ENCODE results near the gene HSF5. TPM values are rescaled to one million over a fixed set of nuclear protein-coding genes. Genes with fewer than 3 reads are reported as not detected.

Gene HSF5
- total and polyA plus RNA-seq, 2 donors (not counting 1 experiment from before 2014, with no cell fraction given), result 2.2 to 5.1 TPM

DNA sequence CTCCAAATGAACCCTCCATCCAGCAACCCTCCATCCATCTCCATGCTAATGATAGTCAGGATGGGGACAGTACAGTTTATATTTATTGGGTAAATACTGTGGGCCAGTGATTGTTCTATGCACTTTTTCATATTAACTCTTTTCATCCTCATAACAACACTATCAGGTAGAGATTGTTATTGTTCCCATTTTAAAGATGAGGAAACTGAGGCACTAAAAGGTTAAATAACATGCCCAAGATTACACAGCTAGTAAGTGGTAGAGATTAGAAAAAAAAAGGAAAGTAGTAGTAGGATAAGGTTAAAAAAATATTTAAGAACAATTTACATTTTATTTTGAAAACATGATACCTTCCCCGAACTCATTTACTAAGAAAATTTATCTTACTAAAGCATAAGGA, 114.3 kb downstream of the HSF5 start:
- no CpG with 5 or more reads among the region's 1 CpG for WGBS (ENCODE audit: insufficient coverage)

DNA sequence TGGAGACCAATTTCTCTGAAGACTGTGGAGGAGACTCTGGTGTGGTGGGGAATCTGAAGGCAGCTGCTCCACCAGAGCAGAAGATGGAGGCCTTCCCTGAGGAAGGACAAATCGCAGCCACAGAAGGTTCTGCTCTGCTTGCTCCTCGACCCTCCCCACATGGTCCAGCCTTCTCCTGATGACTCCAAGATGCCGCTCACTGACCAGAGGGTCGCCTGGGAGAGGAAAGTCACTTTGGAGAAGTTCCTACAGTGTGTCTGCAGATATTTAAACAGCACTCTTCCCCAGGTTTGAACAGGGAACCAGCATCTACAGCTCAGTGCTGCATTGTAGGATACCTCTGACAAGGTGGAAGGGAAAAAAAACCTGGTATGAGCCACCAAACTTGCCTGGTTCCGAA, 115.2 kb downstream of the HSF5 start:
- no peak for DNase-seq
- Histone ChIP-seq H3K27ac (ENCODE audit: low read length in 2 of 2) (no peak overlapping the region), H3K9ac (ENCODE audit: low read length) (no peak overlapping the region), H3K9me3 (ENCODE audit: control extremely low read depth in 1 of 3, control insufficient read depth in 2 of 3, insufficient read depth in 1 of 3, low read length in 2 of 3) (no peaks in the 10 kb centered on the region), H3K4me2 (replicated peaks; ENCODE audit: low read depth, low read length, poor library complexity, severe bottlenecking) (no peak overlapping the region), H4K20me1 (ENCODE audit: control insufficient read depth, insufficient read depth, low read length, poor library complexity, severe bottlenecking) (no peaks in the 10 kb centered on the region), H3K27me3 (replicated peaks in 1 of 4; ENCODE audit: control extremely low read depth in 1 of 4, control insufficient read depth in 3 of 4, insufficient read depth in 4 of 4, low read length in 3 of 4) (no peaks in the 10 kb centered on the region), H3K36me3 (replicated peaks in 1 of 2; ENCODE audit: control extremely low read depth in 1 of 2, control insufficient read depth in 1 of 2, extremely low read depth in 1 of 2, insufficient read depth in 2 of 2, low read length in 1 of 2) (no peaks in the 10 kb centered on the region), H3K79me2 (ENCODE audit: control insufficient read depth, insufficient read depth, low read length) (no peaks in the 10 kb centered on the region), H3K4me3 (ENCODE audit: control extremely low read depth in 1 of 5, extremely low read depth in 1 of 5, insufficient read depth in 1 of 5, low read depth in 2 of 5, low read length in 4 of 5) (no peak overlapping the region), H3K4me1 (ENCODE audit: control insufficient read depth in 2 of 2, insufficient read depth in 2 of 2, low read length in 2 of 2) (peaks cover 15 to 30% of the 10 kb centered on the region in 2 donors), H2AFZ (ENCODE audit: insufficient read depth, low read depth, low read length, poor library complexity, severe bottlenecking) (no peak overlapping the region)
- Mint-ChIP-seq H3K27ac (no peak overlapping the region), H3K9me3 (ENCODE audit: insufficient read depth) (no peaks in the 10 kb centered on the region), H3K4me3 (no peak overlapping the region), H3K27me3 (no peaks in the 10 kb centered on the region), H3K4me1 (peaks cover 29% of the 10 kb centered on the region)
- POLR2A ChIA-PET, result interaction anchor here (0.6 kb wide), 1 partner anchor 9 kb away, joined by 3 read pairs; no protein-coding TSS in a partner anchor
- intact Hi-C loops (cut with micrococcal nuclease), result no loop called here
- no peak for ATAC-seq (ENCODE audit: low read depth)
- 95% methylated on average over 3 of the region's 5 CpGs for WGBS (ENCODE audit: insufficient coverage)
- CTCF ChIA-PET, result interaction anchor here (1.1 to 9.3 kb wide), 2 partner anchors 40 to 56 kb away, joined by 3 to 65 read pairs; no protein-coding TSS in a partner anchor
- TF ChIP-seq, protein P1, sequence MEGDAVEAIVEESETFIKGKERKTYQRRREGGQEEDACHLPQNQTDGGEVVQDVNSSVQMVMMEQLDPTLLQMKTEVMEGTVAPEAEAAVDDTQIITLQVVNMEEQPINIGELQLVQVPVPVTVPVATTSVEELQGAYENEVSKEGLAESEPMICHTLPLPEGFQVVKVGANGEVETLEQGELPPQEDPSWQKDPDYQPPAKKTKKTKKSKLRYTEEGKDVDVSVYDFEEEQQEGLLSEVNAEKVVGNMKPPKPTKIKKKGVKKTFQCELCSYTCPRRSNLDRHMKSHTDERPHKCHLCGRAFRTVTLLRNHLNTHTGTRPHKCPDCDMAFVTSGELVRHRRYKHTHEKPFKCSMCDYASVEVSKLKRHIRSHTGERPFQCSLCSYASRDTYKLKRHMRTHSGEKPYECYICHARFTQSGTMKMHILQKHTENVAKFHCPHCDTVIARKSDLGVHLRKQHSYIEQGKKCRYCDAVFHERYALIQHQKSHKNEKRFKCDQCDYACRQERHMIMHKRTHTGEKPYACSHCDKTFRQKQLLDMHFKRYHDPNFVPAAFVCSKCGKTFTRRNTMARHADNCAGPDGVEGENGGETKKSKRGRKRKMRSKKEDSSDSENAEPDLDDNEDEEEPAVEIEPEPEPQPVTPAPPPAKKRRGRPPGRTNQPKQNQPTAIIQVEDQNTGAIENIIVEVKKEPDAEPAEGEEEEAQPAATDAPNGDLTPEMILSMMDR (IDR thresholded peaks at IDR 0.05), result no peak
- no peak for TF ChIP-seq EZH2 (IDR thresholded peaks at IDR 0.05; ENCODE audit: borderline replicate concordance, insufficient read depth, low read depth, low read length, poor library complexity, severe bottlenecking)

More for the DNA sequence above, 114.3 kb downstream of the HSF5 start:
- no peak overlapping the region for H3K4me2 ChIP-seq (replicated peaks; ENCODE audit: low read depth, low read length, poor library complexity, severe bottlenecking)
- peaks cover 13 to 26% of the 10 kb centered on the region in 2 donors for H3K4me1 ChIP-seq (ENCODE audit: control insufficient read depth in 2 of 2, insufficient read depth in 2 of 2, low read length in 2 of 2)
- Mint-ChIP-seq H3K4me3 (no peak overlapping the region), H3K27ac (no peak overlapping the region), H3K27me3 (no peaks in the 10 kb centered on the region), H3K4me1 (peaks cover 26% of the 10 kb centered on the region), H3K9me3 (ENCODE audit: insufficient read depth) (no peaks in the 10 kb centered on the region)
- H3K27ac ChIP-seq (ENCODE audit: low read length in 2 of 2), result no peak overlapping the region
- ChIA-PET POLR2A (no interaction called here), CTCF (interaction anchor here (9.3 kb wide), 1 partner anchor 57 kb away, joined by 65 read pairs; no protein-coding TSS in a partner anchor)
- no peak overlapping the region for H3K4me3 ChIP-seq (ENCODE audit: control extremely low read depth in 1 of 5, extremely low read depth in 1 of 5, insufficient read depth in 1 of 5, low read depth in 2 of 5, low read length in 4 of 5)
- no peaks in the 10 kb centered on the region for H3K9me3 ChIP-seq (ENCODE audit: control extremely low read depth in 1 of 3, control insufficient read depth in 2 of 3, insufficient read depth in 1 of 3, low read length in 2 of 3)
- no peaks in the 10 kb centered on the region for H3K27me3 ChIP-seq (replicated peaks in 1 of 4; ENCODE audit: control extremely low read depth in 1 of 4, control insufficient read depth in 3 of 4, insufficient read depth in 4 of 4, low read length in 3 of 4)
- TF ChIP-seq, protein P1 (IDR thresholded peaks at IDR 0.05), result no peak
- no peak for TF ChIP-seq EZH2 (IDR thresholded peaks at IDR 0.05; ENCODE audit: borderline replicate concordance, insufficient read depth, low read depth, low read length, poor library complexity, severe bottlenecking)
- no peak overlapping the region for H3K9ac ChIP-seq (ENCODE audit: low read length)
- no peak for DNase-seq
- no peak for ATAC-seq (ENCODE audit: low read depth)
- no peaks in the 10 kb centered on the region for H4K20me1 ChIP-seq (ENCODE audit: control insufficient read depth, insufficient read depth, low read length, poor library complexity, severe bottlenecking)
- no peaks in the 10 kb centered on the region for H3K79me2 ChIP-seq (ENCODE audit: control insufficient read depth, insufficient read depth, low read length)
- intact Hi-C loops (cut with micrococcal nuclease), result no loop called here
- H2AFZ ChIP-seq (ENCODE audit: insufficient read depth, low read depth, low read length, poor library complexity, severe bottlenecking), result no peak overlapping the region
- no peaks in the 10 kb centered on the region for H3K36me3 ChIP-seq (replicated peaks in 1 of 2; ENCODE audit: control extremely low read depth in 1 of 2, control insufficient read depth in 1 of 2, extremely low read depth in 1 of 2, insufficient read depth in 2 of 2, low read length in 1 of 2)
